Erythroblast (primary cell): Measurements from ENCODE around the gene GTF2E1.

Source experiments
- DNase-seq, 2 experiments: peaks; one replicate each; lab custom pipeline; 2025; lab: John Stamatoyannopoulos, UW
- GATA1 ChIP-seq: IDR thresholded peaks from 2 replicates; pipeline ENCODE4 v1.6.1; 2011; ENCODE audit warnings: low read depth, mild to moderate bottlenecking, control low read depth, low read length, moderate library complexity
- POLR2A ChIP-seq: IDR thresholded peaks from 2 replicates; pipeline ENCODE4 v1.6.1; 2011; ENCODE audit warnings: mild to moderate bottlenecking, low read length

GTF2E1 gene

DNA sequence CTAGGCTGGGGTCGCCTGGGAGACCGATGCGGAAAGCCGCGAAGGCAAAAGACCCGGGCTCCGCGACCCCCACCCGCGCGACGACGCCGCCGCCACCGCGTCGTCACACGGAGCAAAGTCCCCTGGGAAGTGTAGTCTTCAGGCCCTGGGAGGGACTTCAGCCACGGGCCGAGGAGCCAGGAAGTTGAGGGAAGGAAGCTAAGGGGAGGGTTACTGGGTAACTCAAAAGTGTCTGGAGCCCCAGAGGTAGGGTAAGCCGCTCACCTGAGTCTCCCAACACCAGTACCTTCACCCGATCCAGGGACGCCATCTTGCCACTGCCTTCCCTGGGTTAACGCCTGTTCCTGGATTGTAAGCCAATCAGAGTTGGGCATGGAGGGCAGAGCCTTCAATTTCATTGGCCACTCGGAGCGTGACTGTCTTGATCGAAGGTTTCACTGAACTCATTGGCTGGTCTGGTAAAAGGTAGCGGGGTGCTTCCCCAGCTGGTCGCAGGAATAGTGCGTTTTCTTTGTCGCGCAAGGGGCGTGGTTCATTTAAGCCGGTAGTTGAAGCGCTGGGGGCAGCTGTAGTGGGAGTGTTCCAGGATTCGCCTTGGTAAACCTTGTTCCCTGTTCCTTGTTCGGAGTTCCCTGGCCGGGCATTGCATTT lies at the start of gene GTF2E1, which contains the start of gene RABL3:
GTF2E1 (plus strand) TSS at position 547 of the 651 bp plus-strand sequence. CDS start 7,809 bp downstream, outside the sequence.
RABL3 (minus strand) TSS at position 319 of the 651 bp plus-strand sequence; CDS start at position 310, 9 bp downstream.
- DNase-seq = peak; percentile 99
- TF ChIP-seq POLR2A (peak; percentile 93), GATA1 (no peak)

DNA sequence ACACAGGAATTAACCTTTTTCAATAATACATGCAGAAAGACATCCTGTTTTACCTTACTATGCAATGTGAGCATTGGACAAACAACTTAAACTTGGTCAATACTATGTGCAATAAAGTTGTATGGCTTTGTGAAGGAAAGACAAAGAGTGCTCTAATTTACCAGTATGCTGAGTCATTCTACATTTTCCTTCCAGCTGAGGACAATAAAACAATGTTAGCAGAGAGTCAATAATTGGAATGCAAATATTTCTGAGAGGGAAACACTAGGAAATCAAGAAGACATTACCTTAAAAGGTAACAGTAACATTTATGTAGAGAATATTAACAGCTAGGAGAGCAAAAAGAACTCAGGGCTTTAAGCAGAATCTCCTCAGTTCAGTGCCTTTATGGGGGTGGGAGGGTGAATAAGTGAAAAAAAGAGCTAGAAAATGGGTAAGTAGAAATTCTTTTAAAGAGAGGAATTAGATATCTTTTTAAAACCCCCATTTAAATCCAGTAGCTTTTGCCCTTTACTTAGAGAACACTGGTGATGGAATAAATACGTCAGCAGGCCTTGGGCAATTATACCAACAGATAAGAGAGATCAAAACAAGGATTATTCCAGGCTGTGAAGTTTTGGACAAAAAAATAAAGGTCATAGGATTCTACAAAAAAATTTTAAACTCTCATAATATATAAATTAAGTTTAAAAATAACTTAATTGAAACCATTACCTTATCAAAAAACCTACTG lies 48.9 kb upstream of the GTF2E1 start:
- DNase-seq = peak in 1 of 2 experiments; percentile 13
- TF ChIP-seq GATA1 = no peak
- TF ChIP-seq POLR2A = no peak

DNA sequence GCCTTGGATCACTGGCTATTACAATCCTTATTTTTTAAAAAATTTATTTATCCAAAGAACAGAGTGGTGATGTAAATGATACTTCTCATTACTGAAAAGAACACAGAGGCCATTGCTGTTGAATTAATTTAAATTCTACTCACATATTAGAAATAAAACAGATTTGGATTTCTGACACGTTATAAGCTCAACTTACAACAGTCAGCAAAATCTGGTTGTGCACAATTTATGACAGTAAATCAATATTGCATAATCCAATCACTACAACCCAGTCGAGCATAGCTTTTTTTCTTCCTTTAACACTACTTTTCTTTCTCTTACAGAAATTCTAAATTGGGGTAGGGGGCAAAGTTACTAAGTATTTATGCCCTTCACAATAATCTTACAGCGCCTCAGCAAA lies 43.2 kb upstream of the GTF2E1 start:
- DNase-seq = no peak
- TF ChIP-seq GATA1 (no peak), POLR2A (no peak)

DNA sequence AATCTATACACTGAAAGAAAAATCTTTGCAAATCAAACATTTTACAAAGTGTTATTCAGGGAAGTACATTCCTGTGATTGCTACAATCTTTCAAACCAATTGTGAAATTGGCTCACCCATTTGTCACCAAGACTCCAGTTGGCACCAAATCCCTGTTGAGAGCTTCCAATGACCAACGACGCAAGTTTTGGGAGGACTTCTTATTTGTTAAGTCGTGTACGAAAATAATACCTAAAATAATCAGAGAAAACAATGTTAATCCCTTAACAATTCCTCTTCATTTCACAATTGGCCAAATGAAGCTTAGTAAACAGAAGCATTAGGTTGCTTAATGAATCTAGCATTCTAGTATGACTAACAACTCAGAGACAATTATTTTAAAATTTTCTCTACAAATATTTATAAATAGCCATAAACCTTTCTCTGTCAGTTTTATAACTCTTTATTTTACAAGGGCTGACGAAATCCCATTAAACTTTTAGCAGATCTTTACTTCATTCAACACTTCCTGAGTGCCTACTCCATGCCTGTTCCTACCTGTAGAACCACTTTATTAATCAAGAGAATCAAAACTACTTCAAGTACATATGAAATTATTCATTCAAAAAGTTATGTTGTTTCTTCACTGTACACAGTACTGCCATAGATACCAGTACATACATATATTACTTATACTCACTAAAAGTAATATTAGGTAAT lies 36.5 kb upstream of the GTF2E1 start:
- DNase-seq = no peak
- TF ChIP-seq POLR2A (no peak), GATA1 (no peak)

DNA sequence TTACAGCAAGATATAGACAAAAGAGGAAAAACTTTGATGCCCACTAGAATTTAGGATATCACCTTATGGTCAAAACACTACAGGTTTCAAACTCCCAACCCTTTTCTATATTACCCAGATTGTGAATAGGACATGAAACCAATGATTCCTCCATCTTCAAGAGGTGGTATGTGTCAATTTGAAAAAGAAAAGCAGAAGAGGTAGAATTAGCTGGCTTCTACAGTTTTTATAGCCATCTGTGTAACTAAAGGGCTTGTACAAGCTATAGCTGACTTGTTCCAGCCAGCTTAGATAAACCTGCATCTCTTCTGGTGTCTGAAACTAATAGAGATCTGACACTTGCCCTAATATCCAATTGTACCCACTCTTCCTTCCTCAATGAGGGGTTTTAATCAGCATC lies 35.6 kb upstream of the GTF2E1 start:
- no peak for DNase-seq
- TF ChIP-seq GATA1 (no peak), POLR2A (no peak)

DNA sequence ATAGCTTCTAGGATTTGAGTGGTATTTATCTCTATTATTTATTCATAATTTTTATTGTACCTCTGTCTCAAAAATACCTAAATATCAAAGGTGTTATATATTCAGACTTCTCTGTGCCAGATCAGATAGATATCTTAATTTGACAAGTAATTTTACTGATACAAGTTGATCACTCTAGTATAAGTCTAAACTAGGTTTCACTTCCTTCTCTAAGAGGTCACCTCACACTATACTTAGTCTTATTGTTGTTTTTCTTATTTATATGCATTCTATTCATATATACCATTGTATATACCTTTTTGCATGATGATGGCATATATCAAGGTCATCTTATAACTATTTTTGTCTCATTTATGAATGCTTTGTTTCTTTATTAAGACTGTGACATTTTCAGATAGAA lies 34.1 kb upstream of the GTF2E1 start:
- TF ChIP-seq POLR2A (no peak), GATA1 (no peak)
- no peak for DNase-seq

DNA sequence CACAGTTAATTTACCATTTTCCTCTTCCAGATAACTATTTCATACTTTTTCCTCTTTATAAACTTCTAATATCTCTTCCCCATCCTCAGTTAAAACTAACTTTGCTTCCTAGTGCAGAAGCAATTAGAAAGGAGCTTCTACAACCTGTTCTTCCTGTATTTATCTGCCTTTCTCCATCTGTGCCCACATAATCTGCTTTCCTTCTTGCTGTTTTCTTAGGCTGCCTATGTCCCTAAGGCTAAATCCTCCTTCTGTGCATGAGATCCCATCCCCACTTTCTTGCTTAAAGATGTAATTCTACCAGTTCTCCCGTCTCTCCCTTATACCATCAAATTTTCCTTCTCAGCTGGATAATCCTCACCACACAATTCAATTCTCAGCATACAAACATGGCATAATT lies 32.2 kb upstream of the GTF2E1 start:
- TF ChIP-seq GATA1 (no peak), POLR2A (no peak)
- DNase-seq = no peak

DNA sequence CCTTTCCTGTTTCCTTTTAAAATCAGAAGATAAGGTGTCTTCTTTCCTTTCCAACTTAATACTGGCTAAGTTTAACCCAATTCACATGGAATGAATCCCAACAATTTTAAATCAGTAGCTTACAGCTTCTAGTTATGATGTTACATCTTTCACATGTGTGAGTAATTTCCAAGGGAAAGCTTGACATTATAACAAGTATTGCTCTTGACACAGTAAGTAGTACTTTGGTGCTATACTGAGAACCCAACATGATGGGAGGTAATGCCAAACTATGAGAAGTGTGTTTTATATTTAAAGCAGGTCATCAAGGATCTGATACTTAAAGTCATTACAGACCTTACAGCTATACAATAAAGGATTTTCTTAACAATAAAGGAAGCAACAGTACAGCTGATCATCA lies 29.3 kb upstream of the GTF2E1 start:
- TF ChIP-seq POLR2A (no peak), GATA1 (no peak)
- no peak for DNase-seq

DNA sequence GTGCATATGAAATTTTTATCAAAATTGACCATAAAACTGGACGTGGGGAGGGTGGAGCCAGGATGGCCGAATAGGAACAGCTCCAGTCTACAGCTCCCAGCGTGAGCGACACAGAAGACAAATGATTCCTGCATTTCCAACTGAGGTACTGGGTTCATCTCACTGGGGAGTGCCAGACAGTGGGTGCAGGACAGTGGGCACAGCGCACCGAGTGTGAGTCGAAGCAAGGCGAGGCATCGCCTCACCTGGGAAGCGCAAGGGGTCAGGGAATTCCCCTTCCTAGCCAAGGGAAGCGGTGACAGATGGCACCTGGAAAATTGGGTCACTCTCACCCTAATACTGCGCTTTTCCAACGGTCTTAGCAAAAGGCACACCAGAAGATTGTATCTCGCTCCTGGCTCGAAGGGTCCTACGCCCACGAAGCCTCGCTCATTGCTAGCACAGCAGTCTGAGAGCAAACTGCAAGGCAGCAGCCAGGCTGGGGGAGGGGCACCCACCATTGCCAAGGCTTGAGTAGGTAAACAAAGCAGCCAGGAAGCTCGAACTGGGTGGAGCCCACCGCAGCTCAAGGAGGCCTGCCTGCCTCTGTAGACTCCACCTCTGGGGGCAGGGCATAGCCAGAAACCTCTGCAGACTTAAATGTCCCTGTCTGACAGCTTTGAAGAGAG lies 23.2 kb upstream of the GTF2E1 start:
- DNase-seq = peak in 1 of 2 experiments; percentile 16

DNA sequence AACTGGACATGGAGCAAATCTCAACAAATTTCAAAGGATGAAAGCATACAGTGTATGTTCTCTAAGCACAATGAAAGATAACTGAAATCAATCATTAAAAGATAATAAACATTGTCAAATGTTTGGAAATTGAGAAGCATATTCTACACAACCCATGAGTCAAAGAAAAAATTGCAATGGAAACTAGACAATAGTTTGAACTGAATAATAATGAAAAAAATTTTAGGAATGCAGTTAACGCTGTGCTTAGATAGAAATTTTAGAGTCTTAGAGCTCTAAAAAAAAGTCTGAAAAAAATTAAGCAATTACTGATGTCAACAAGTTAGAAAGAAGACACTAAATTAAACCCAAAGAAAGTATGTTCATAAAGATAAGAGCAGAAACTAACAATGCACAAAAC lies 15.8 kb upstream of the GTF2E1 start:
- no peak for TF ChIP-seq GATA1
- TF ChIP-seq POLR2A = no peak
- no peak for DNase-seq

DNA sequence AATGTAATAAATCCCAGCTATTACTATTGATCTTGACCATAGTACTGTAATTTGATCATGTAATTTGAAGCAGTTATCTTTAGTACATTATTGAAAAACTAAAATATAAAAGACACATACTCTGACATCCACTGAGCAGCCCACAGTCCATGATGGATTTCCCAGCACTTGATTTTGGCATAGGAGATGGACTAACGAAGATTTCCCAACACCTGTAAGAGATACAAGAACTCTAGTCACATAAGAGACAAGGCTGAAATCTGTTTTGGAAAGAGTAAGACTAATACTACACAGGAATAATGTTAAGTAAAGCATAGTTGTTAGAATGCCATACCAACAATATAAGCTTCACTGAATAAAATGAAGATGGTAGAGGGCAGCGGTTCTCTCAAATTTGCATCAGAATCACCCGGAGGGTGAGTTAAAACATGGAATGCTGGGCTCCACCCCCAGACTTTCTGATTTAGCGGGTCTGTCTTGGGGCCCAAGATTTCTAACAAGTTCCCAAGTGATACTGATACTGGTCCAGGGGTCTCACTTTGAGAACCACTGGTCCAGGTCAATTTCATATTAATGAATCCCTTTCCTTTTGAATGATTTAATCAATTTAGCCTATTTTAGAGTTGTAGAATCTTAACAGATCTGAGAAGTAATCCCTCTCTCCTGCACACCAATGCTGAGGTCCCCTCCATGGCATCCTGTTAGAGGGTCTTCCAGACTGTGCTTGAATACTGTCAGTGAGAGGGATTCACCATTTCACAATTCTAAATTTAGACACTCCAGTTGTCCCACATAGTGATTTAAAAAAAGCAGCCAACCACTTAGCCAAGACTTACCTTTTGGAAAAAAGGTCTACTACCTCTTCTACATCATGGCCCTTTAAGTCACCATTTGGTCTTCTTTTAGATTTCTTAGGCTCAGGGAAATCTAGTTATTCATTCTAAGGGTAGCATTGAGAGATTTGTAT lies 11.7 kb upstream of the GTF2E1 start:
- TF ChIP-seq GATA1 (no peak), POLR2A (no peak)
- no peak for DNase-seq

DNA sequence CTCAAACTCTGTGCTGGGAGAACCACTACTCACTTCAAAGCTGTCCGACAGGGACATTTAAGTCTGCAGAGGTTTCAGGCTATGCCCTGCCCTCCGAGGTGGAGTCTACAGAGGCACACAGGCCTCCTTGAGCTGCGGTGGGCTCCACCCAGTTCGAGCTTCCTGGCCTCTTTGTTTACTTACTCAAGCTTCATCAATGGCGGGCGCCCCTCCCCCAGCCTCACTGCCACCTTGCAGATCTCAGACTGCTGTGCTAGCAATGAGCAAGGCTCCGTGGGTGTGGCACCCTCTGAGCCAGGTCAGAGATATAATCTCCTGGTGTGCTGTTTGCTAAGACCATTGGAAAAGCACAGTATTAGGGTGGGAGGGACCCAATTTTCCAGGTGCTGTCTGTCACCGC lies 4.5 kb upstream of the GTF2E1 start:
- peak in 1 of 2 experiments; percentile 6 for DNase-seq

DNA sequence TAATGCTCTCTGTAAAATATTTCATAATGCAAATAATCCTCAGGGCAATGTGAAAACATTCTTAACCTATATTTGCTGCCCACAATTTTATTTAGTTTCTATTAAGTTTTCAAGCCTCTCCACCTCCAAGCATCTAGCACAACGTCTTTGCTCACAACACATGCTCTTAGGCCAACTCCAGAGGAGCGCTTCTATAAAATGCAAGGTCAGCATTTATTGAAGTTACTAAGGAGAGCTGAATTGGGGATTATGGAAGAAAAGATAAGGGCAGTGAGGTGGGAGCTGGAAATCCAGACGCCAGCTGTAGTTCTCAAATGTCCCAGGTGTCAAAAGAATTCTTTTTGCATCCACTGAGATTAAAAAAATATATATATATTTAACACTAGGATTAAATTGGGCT lies 1.2 kb upstream of the GTF2E1 start:
- no peak for TF ChIP-seq POLR2A
- TF ChIP-seq GATA1 = no peak
- peak; percentile 10 to 22 for DNase-seq

DNA sequence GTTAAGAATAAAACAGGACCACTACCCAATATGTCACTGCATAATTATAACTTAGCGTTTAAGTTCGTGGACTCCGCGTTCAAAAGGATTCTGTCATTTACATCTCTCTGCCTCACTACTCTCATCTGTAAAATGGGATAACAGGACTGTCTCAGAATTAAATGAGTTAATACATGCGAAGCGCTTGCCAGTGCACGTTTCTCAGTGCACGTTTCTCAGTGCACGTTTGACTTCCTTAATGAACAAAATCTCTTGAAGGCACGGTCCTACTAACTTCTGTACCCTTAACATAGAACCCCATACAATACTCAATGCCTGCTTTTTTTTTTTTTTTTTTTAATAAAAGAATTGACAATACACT lies 727 bp upstream of the GTF2E1 start:
- DNase-seq = peak; percentile 76 to 77
- TF ChIP-seq POLR2A = no peak
- TF ChIP-seq GATA1 = no peak
